B cell (primary cell): ENCODE results near the gene TSPY3. TPM values are rescaled to one million over a fixed set of nuclear protein-coding genes. Genes with fewer than 3 reads are reported as not detected.

Source experiments
- polyA plus RNA-seq: library from polyadenylated mRNA; depleted of rRNA; stranded (reverse); fragments of >200 nt; gene quantifications from 2 replicates; pipeline ENCODE4 v1.2.3, GENCODE V29; 2012
- total RNA-seq, 2 donors: library from RNA; stranded (reverse); fragments of 120-200 nt in 1 of 2; gene quantifications; 1 replicate in 1 of 2; 2 replicates in 1 of 2; pipeline versions ENCODE4 v1.2.3 to v1.2.4, GENCODE V29; 2013 to 2022

TSPY3 gene
- total and polyA plus RNA-seq, 2 donors (not counting 1 experiment from before 2014, with no cell fraction given), result not detected

Other genes with a start within 250 kb of the TSPY3 start
- gene TSPY4, start 61.0 kb upstream of the TSPY3 start, total RNA-seq, result not detected in 2 replicates
- not detected in 2 replicates for gene TSPY4, start 61.0 kb upstream of the TSPY3 start, polyA plus RNA-seq
- not detected in 2 replicates for gene TSPY8, start 40.6 kb upstream of the TSPY3 start, total RNA-seq
- gene TSPY8, start 40.6 kb upstream of the TSPY3 start, polyA plus RNA-seq, result not detected in 2 replicates
- gene TSPY1, start 68.5 kb downstream of the TSPY3 start, total RNA-seq, result not detected in 2 replicates
- gene TSPY1, start 68.5 kb downstream of the TSPY3 start, polyA plus RNA-seq, result not detected in 2 replicates
- gene TSPY9, start 88.8 kb downstream of the TSPY3 start, total RNA-seq, result not detected in 2 replicates
- gene TSPY9, start 88.8 kb downstream of the TSPY3 start, polyA plus RNA-seq, result not detected in 2 replicates
- not detected in 2 replicates for gene TSPY10, start 129.5 kb downstream of the TSPY3 start, total RNA-seq
- not detected in 2 replicates for gene TSPY10, start 129.5 kb downstream of the TSPY3 start, polyA plus RNA-seq